ENCODE measurements around the gene RPRD1A. TPM values are rescaled to one million over a fixed set of nuclear protein-coding genes. Genes with fewer than 3 reads are reported as not detected.

The RPRD1A gene
- total and polyA plus RNA-seq, 4 donors = 11.8 to 29.5 (median 16.6) TPM

GRCh38 chr18:35942133-35942532 is 125.2 kb downstream of the RPRD1A start:
- Histone ChIP-seq H3K27ac (ENCODE audit: low read depth in 1 of 2, low read length in 2 of 2) (no peak overlapping the region), H3K27me3 (ENCODE audit: control insufficient read depth in 4 of 4, insufficient read depth in 4 of 4, low read length in 3 of 4) (peaks cover 0 to 3% (median 0%) of the 10 kb centered on the region in 4 donors), H3K4me1 (ENCODE audit: control insufficient read depth in 4 of 4, insufficient read depth in 4 of 4, low read length in 3 of 4) (no peaks in the 10 kb centered on the region), H3K36me3 (ENCODE audit: control insufficient read depth in 4 of 4, insufficient read depth in 3 of 4, low read depth in 1 of 4, low read length in 3 of 4) (no peaks in the 10 kb centered on the region), H3K9me3 (ENCODE audit: control insufficient read depth in 4 of 4, low read length in 3 of 4) (no peaks in the 10 kb centered on the region), H3K4me3 (ENCODE audit: low read depth in 1 of 3, low read length in 3 of 3) (no peak overlapping the region), H3K9ac (ENCODE audit: low read depth in 1 of 2, low read length in 2 of 2) (no peak overlapping the region)
- no peak for DNase-seq (ENCODE audit: low spot score)
- TF ChIP-seq RXRA (IDR thresholded peaks at IDR 0.05) (no peak), CTCF (IDR thresholded peaks at IDR 0.05; ENCODE audit: low read depth, low read length, missing input control) (no peak), GABPA (IDR thresholded peaks at IDR 0.05 in 1 of 2, conservative IDR thresholded peaks at IDR 0.05 in 1 of 2) (no peak), HNF4A (conservative IDR thresholded peaks at IDR 0.05) (no peak), TAF1 (conservative IDR thresholded peaks at IDR 0.05) (no peak), JUND (IDR thresholded peaks at IDR 0.05) (no peak)

GRCh38 chr18:35941299-35941698 is 126.1 kb downstream of the RPRD1A start:
- no peaks in the 10 kb centered on the region for H3K36me3 ChIP-seq (ENCODE audit: control insufficient read depth in 4 of 4, insufficient read depth in 3 of 4, low read depth in 1 of 4, low read length in 3 of 4)
- no peaks in the 10 kb centered on the region for H3K9me3 ChIP-seq (ENCODE audit: control insufficient read depth in 4 of 4, low read length in 3 of 4)
- peaks cover 0 to 3% (median 0%) of the 10 kb centered on the region in 4 donors for H3K27me3 ChIP-seq (ENCODE audit: control insufficient read depth in 4 of 4, insufficient read depth in 4 of 4, low read length in 3 of 4)
- 76% methylated on average over 6 of the region's 6 CpGs for WGBS
- H3K27ac ChIP-seq (ENCODE audit: low read depth in 1 of 2, low read length in 2 of 2) = no peak overlapping the region
- H3K4me1 ChIP-seq (ENCODE audit: control insufficient read depth in 4 of 4, insufficient read depth in 4 of 4, low read length in 3 of 4) = no peaks in the 10 kb centered on the region
- TF ChIP-seq ATF3 (IDR thresholded peaks at IDR 0.05) = no peak
- no peak overlapping the region for H3K9ac ChIP-seq (ENCODE audit: low read depth in 1 of 2, low read length in 2 of 2)
- no peak overlapping the region for H3K4me3 ChIP-seq (ENCODE audit: low read depth in 1 of 3, low read length in 3 of 3)
- DNase-seq (ENCODE audit: low spot score) = no peak

Other genes starting within 250 kb of the RPRD1A start
- 10 to 100 TPM; 10.3 to 16.6 TPM for gene SLC39A6, start 61.8 kb upstream of the RPRD1A start, total RNA-seq
- gene SLC39A6, start 61.8 kb upstream of the RPRD1A start, polyA plus RNA-seq = 1 to 10 TPM; 4.6 to 6.3 TPM
- 10 to 100 TPM; 51.7 to 78.1 TPM for gene ELP2, start 62.3 kb upstream of the RPRD1A start, total RNA-seq
- 10 to 100 TPM; 27.3 to 50.0 TPM for gene ELP2, start 62.3 kb upstream of the RPRD1A start, polyA plus RNA-seq
- 10 to 100 TPM in 1 of 2 donors, 1 to 10 TPM in 1; 1.9 to 27.0 TPM for gene MOCOS, start 119.9 kb upstream of the RPRD1A start, total RNA-seq
- 10 to 100 TPM; 13.0 to 20.9 TPM for gene MOCOS, start 119.9 kb upstream of the RPRD1A start, polyA plus RNA-seq
- gene FHOD3, start 230.2 kb upstream of the RPRD1A start, total RNA-seq = 1 to 10 TPM; 1.2 to 1.3 TPM
- under 1 TPM in 1 of 2 donors, not detected in 1; 0.57 TPM for gene FHOD3, start 230.2 kb upstream of the RPRD1A start, polyA plus RNA-seq

Data from liver (tissue), 9 donors.